A549 (cell line): Measurements from ENCODE around the gene KIF26A. TPM values are rescaled to one million over a fixed set of nuclear protein-coding genes. Genes with fewer than 3 reads are reported as not detected.

Experiments
- ATAC-seq, 2 experiments: fragments of 200-7000 bp in 1 of 2; fragments of >200 bp in 1 of 2; cut with Nextera tagmentation in 1 of 2; cut with Tn5 transposase in 1 of 2; 3 replicates each; pipeline versions ENCODE4 v1.8.0 to v1.9.1; 2018 to 2020; ENCODE audit warnings: mild to moderate bottlenecking in 1 of 2, moderate library complexity in 1 of 2
- CTCF ChIA-PET: fragments of 300-600 bp; sonication (Branson Sonifier 250); formaldehyde crosslinking; extraction: SDS; loops from one replicate; lab custom pipeline; 2021; ENCODE audit warnings: antibody characterized with exemption, inconsistent platforms; lab: Yijun Ruan, JAX
- POLR2A ChIA-PET: fragments of 350-600 bp; formaldehyde crosslinking; extraction: SDS; loops from one replicate; lab custom pipeline; 2021; ENCODE audit warnings: antibody characterized with exemption, inconsistent platforms; lab: Yijun Ruan, JAX
- DNase-seq, 2 experiments: peaks; one replicate each; pipeline versions ENCODE4 v3.0.0 to v3.0.0-alpha.2; 2011 to 2016; ENCODE audit warnings: low read depth in 1 of 2, low spot score in 1 of 2
- FAIRE-seq: peaks from 2 replicates; lab custom pipeline; 2011; peaks lifted over from hg19 to GRCh38; lab: Jason Lieb, UNC
- H3K27ac ChIP-seq, 2 experiments: fragments of >200 bp; sonication (Bioruptor Twin); formaldehyde crosslinking; 3 replicates each; pipeline ENCODE4 v1.5.1; 2016 to 2017
- H3K4me1 ChIP-seq: fragments of >200 bp; sonication (Bioruptor Twin); formaldehyde crosslinking; 3 replicates; pipeline ENCODE4 v1.6.1; 2016
- H3K4me2 ChIP-seq: fragments of >200 bp; sonication (Bioruptor Twin); formaldehyde crosslinking; 3 replicates; pipeline ENCODE4 v1.6.1; 2016
- H3K4me3 ChIP-seq: fragments of >200 bp; sonication (Bioruptor Twin); formaldehyde crosslinking; 3 replicates; pipeline ENCODE4 v1.5.1; 2016
- H3K9me3 ChIP-seq: fragments of >200 bp; sonication (Bioruptor Twin); formaldehyde crosslinking; 3 replicates; pipeline ENCODE4 v1.6.1; 2016
- EHMT2 ChIP-seq: fragments of 200-600 bp; sonication (generic); IDR thresholded peaks from 2 replicates; pipeline ENCODE4 v1.6.1; 2016; ENCODE audit warnings: antibody characterized with exemption, low read depth, mild to moderate bottlenecking, moderate library complexity
- GATA3 ChIP-seq: IDR thresholded peaks from 2 replicates; pipeline ENCODE4 v1.6.1; 2012; ENCODE audit warnings: borderline replicate concordance
- HOXA7 ChIP-seq: fragments of 250-450 bp; sonication (Bioruptor Pico); IDR thresholded peaks from 2 replicates; pipeline ENCODE4 v1.5.0; 2020; ENCODE audit warnings: mild to moderate bottlenecking, moderate library complexity
- HOXB13 ChIP-seq: fragments of 250-450 bp; sonication (Bioruptor Pico); IDR thresholded peaks from 2 replicates; pipeline ENCODE4 v1.5.0; 2020; ENCODE audit warnings: low read depth, mild to moderate bottlenecking, moderate library complexity
- HOXB5 ChIP-seq: fragments of 250-450 bp; sonication (Bioruptor Pico); IDR thresholded peaks from 2 replicates; pipeline ENCODE4 v1.5.0; 2020; ENCODE audit warnings: mild to moderate bottlenecking, moderate library complexity
- KDM1A ChIP-seq: fragments of 200-600 bp; sonication (generic); IDR thresholded peaks from 2 replicates; pipeline ENCODE4 v1.6.1; 2016; ENCODE audit warnings: low read depth, mild to moderate bottlenecking
- KDM5A ChIP-seq: fragments of 200-600 bp; sonication (generic); IDR thresholded peaks from 2 replicates; pipeline ENCODE4 v1.6.1; 2016; ENCODE audit warnings: antibody characterized with exemption, mild to moderate bottlenecking
- MYC ChIP-seq: IDR thresholded peaks from 2 replicates; pipeline ENCODE4 v1.6.1; 2012; ENCODE audit warnings: mild to moderate bottlenecking, inconsistent platforms, low read length, improper control_type of control experiment, borderline replicate concordance
- POLR2AphosphoS2 ChIP-seq: conservative IDR thresholded peaks from 2 replicates; pipeline ENCODE4 v1.6.1; 2012; ENCODE audit warnings: low read length, improper control_type of control experiment, inconsistent platforms
- RCOR1 ChIP-seq: fragments of 150-350 bp; IDR thresholded peaks from 2 replicates; pipeline ENCODE4 v1.6.1; 2014; ENCODE audit warnings: antibody characterized with exemption, low read length, low read depth
- RFX5 ChIP-seq: fragments of 450-650 bp; IDR thresholded peaks from 2 replicates; pipeline ENCODE4 v1.7.1; 2014; ENCODE audit warnings: antibody characterized with exemption, mild to moderate bottlenecking, moderate library complexity
- RNF2 ChIP-seq: fragments of 200-600 bp; sonication (generic); IDR thresholded peaks from 2 replicates; pipeline ENCODE4 v1.6.1; 2016; ENCODE audit warnings: low read depth, mild to moderate bottlenecking, antibody characterized with exemption, moderate library complexity, borderline replicate concordance
- SMC3 ChIP-seq: fragments of >200 bp; sonication (Bioruptor Twin); formaldehyde crosslinking; IDR thresholded peaks from 3 replicates; pipeline ENCODE4 v1.6.1; 2018; ENCODE audit warnings: inconsistent platforms
- TFCP2L1 ChIP-seq: fragments of 250-450 bp; sonication (Bioruptor Pico); IDR thresholded peaks from 2 replicates; pipeline ENCODE4 v1.5.0; 2021; ENCODE audit warnings: mild to moderate bottlenecking
- ZFP36 ChIP-seq: fragments of 450-650 bp; IDR thresholded peaks from 2 replicates; pipeline ENCODE4 v1.6.1; 2014; ENCODE audit warnings: borderline replicate concordance; ENCODE audit not compliant: partially characterized antibody
- ZNF302 ChIP-seq: fragments of 250-450 bp; sonication (Bioruptor Pico); IDR thresholded peaks from 2 replicates; pipeline ENCODE4 v1.9.0; 2021; ENCODE audit warnings: inconsistent platforms, mild to moderate bottlenecking, moderate library complexity
- WGBS: methylation state at CpG from one replicate; pipeline ENCODE4 v1.1.6; 2017; ENCODE audit errors: missing lambda C conversion rate; 5-methylcytosine and 5-hydroxymethylcytosine counted together
- polyA plus RNA-seq, 4 experiments: library from polyadenylated mRNA; depleted of rRNA in 3 of 4; stranded (reverse); fragments of >200 nt; fragmentation: RNase III in 1 of 4; extraction: RNeasy Plus Mini Kit Qiagen cat#74134 plus additional on column Dnase treatment in 1 of 4; gene quantifications; 2 replicates in 3 of 4; 3 replicates in 1 of 4; pipeline ENCODE4 v1.2.3, GENCODE V29; 2011 to 2017
- TF ChIP-seq, protein P1 (sequence below): fragments of 250-450 bp; sonication (Bioruptor Pico); IDR thresholded peaks from 2 replicates; pipeline ENCODE4 v1.5.0; 2020; ENCODE audit warnings: low read depth, mild to moderate bottlenecking, moderate library complexity
- TF ChIP-seq, protein P2 (sequence below): fragments of 250-450 bp; sonication (Bioruptor Pico); IDR thresholded peaks from 2 replicates; pipeline ENCODE4 v1.5.0; 2021; ENCODE audit warnings: mild to moderate bottlenecking, moderate library complexity, borderline replicate concordance
- TF ChIP-seq, protein P3 (sequence below): fragments of 200-600 bp; sonication (generic); IDR thresholded peaks from 2 replicates; pipeline ENCODE4 v1.6.1; 2016; ENCODE audit warnings: antibody characterized with exemption, mild to moderate bottlenecking, moderate library complexity
- TF ChIP-seq, protein P4 (sequence below): IDR thresholded peaks from 2 replicates; pipeline ENCODE4 v1.6.1; 2012; ENCODE audit warnings: low read depth, borderline replicate concordance
- TF ChIP-seq, protein P5 (sequence below): fragments of >200 bp; sonication (Bioruptor Twin); formaldehyde crosslinking; IDR thresholded peaks from 2 replicates; pipeline ENCODE4 v1.6.1; 2016

The KIF26A gene
- polyA plus RNA-seq, 2 of the 4 experiments (the other 2 are of a cell fraction) = 0.28 to 2.3 TPM

DNA sequence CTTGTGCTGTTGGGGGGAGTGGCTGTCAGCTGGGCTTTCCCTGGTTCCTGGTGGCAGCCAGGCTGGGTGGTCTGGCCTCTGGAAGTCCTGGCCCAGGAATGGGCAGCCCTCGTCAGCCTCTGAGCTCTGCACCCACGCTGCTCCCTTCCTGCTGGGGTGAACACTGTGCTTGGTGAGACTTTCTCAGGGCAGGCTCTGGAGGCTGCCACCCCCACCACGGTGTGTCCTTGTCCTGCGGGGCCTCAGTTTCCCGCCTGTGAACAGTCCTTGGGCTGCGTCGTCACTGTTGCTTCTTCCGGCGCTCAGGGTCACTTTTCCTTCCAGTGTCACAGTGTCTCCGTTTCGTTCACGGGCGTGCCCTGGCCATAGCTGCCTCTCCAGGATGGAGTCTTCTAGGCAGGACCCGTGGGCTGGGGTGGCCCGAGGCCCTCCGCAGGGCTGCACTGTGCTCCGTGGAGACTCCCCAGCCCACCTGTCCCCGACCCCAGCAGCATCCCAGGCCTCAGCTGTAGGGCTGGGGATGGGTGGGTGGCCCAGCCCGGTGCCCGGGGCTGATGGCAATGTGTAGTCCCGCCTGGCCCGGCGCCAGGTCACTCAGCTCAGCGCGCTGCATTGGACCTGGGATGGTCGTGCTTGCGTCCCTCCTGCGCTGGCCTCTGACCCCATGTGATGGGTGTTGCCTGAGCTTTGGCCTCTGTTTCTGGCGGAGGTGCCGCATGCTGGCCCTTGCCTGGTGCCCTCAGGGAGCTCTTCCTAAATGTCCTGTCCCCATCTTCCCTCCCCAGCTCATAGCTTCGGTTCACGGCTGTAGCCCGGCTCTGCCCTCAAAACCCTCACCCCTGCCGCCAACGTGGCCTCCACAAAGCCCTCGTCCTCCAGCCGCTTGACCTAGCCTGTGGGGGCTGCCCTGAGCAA, 6.8 kb downstream of the KIF26A start:
- Histone ChIP-seq H3K9me3 (no peaks in the 10 kb centered on the region), H3K27ac (no peak overlapping the region)
- no peak for ATAC-seq
- TF ChIP-seq TFCP2L1 (CRISPR knock-in tag) (no peak), ZNF302 (CRISPR knock-in tag) (no peak), RNF2 (no peak), ZFP36 (no peak), MYC (no peak), POLR2AphosphoS2 (no peak), GATA3 (no peak)
- TF ChIP-seq, all 56 proteins: peak for 0
- DNase-seq (no peak), FAIRE-seq (no peak)
- peaks cover 7% of the 10 kb centered on the region; the same call in 1 of the 3 replicates for H3K4me1 ChIP-seq
- ChIA-PET POLR2A (no interaction called here), CTCF (interaction anchor here (0.6 to 7.1 kb wide), 11 partner anchors 8 to 495 kb away, joined by 3 to 50 read pairs (median 4); no protein-coding TSS in a partner anchor)
- H3K4me2 ChIP-seq = no peak overlapping the region
- 76% methylated on average over 32 of the region's 37 CpGs for WGBS
- H3K4me3 ChIP-seq = no peak overlapping the region

DNA sequence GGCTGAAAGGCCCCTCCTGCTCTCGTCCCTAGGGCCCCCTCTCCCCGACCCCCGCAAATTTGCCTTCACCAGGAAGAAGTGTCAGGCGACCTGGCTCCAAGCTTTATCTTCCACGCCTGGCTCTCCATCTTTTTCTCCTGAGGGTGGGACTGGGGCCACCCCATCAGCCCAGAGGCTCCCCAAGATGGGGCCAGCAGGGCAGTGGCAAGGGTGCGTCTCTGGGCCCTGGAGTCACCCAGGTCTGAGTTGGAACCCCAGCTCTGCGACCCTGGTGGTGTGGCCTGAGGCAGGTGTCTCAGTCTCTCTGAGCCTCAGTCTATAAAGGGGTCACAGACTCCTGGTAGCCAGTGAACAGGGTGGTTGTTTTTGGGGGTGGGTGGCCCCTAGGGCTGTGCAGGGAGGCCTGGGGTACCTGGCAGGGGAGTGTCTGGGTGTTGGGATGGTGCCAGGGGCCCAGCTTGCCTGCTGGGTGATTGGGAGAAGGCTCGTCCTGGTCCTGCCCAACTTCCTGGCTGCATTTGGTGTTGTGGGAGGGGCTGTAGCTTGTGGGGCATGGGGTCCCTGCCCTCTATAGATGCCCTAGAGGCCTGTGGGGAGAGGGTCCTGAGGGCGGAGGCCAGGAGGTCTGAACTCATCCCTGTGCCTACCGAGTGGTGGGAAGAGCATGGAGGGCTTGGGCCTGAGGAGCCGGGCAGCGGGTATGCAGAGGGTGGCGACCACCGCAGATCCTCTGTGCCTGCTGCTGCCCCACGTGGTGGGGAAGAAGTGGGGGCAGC, 7.6 kb downstream of the KIF26A start:
- DNase-seq (no peak), ATAC-seq (no peak), FAIRE-seq (no peak)
- CTCF ChIA-PET = interaction anchor here (1.1 to 7.1 kb wide), 6 partner anchors 9 to 494 kb away, joined by 3 to 50 read pairs (median 4); no protein-coding TSS in a partner anchor
- no peaks in the 10 kb centered on the region for H3K9me3 ChIP-seq
- WGBS = 79% methylated on average over 13 of the region's 15 CpGs
- no peak overlapping the region for H3K4me2 ChIP-seq
- no peak overlapping the region for H3K27ac ChIP-seq
- no peak overlapping the region for H3K4me3 ChIP-seq
- H3K4me1 ChIP-seq = peaks cover 8% of the 10 kb centered on the region; the same call in 1 of the 3 replicates
- TF ChIP-seq RFX5 (no peak), EHMT2 (no peak), RCOR1 (no peak)
- POLR2A ChIA-PET = no interaction called here

DNA sequence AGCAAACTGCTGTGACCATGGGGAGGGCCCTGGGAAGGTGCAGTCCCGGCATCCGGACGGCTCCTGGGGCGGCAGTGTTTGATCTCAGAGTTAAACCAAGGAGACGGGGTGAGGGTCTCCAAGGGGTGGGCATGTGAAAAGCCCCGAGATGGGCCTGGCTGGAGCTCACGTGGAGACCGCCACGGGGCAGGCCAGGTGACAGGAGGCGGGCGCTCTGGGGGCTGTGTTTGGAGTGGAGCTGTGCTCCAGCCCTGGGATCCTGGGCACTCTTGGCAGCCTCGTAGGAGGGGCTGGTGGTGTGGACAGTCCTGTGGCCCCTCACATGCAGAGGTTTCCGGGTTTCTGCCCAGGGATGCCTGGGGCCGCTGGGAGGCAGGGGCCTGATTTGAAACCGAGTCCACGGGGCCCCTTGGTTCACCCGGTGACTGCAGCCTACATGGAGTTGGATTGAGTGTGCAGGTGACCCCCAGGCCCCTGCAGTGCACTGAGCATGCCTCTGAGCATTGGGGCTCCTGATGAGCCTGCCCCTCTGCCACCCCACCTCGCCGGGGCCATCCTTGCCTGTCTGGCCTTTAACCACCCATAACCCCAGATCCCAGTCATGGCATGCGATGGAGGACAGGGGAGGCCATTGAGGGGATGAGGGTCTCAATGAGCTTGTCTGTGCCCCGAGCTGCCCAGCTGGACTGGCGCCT, 8.4 kb downstream of the KIF26A start:
- peaks cover 8% of the 10 kb centered on the region; the same call in 1 of the 3 replicates for H3K4me1 ChIP-seq
- TF ChIP-seq HOXB5 (CRISPR knock-in tag) (no peak), HOXB13 (CRISPR knock-in tag) (no peak), RNF2 (no peak), HOXA7 (no peak), SMC3 (no peak), KDM5A (no peak), KDM1A (no peak), POLR2AphosphoS2 (no peak)
- TF ChIP-seq, protein P1, sequence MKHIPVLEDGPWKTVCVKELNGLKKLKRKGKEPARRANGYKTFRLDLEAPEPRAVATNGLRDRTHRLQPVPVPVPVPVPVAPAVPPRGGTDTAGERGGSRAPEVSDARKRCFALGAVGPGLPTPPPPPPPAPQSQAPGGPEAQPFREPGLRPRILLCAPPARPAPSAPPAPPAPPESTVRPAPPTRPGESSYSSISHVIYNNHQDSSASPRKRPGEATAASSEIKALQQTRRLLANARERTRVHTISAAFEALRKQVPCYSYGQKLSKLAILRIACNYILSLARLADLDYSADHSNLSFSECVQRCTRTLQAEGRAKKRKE (CRISPR knock-in tag) = no peak
- TF ChIP-seq, protein P2, sequence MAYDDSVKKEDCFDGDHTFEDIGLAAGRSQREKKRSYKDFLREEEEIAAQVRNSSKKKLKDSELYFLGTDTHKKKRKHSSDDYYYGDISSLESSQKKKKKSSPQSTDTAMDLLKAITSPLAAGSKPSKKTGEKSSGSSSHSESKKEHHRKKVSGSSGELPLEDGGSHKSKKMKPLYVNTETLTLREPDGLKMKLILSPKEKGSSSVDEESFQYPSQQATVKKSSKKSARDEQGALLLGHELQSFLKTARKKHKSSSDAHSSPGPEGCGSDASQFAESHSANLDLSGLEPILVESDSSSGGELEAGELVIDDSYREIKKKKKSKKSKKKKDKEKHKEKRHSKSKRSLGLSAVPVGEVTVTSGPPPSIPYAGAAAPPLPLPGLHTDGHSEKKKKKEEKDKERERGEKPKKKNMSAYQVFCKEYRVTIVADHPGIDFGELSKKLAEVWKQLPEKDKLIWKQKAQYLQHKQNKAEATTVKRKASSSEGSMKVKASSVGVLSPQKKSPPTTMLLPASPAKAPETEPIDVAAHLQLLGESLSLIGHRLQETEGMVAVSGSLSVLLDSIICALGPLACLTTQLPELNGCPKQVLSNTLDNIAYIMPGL (CRISPR knock-in tag) = no peak
- TF ChIP-seq, protein P3, sequence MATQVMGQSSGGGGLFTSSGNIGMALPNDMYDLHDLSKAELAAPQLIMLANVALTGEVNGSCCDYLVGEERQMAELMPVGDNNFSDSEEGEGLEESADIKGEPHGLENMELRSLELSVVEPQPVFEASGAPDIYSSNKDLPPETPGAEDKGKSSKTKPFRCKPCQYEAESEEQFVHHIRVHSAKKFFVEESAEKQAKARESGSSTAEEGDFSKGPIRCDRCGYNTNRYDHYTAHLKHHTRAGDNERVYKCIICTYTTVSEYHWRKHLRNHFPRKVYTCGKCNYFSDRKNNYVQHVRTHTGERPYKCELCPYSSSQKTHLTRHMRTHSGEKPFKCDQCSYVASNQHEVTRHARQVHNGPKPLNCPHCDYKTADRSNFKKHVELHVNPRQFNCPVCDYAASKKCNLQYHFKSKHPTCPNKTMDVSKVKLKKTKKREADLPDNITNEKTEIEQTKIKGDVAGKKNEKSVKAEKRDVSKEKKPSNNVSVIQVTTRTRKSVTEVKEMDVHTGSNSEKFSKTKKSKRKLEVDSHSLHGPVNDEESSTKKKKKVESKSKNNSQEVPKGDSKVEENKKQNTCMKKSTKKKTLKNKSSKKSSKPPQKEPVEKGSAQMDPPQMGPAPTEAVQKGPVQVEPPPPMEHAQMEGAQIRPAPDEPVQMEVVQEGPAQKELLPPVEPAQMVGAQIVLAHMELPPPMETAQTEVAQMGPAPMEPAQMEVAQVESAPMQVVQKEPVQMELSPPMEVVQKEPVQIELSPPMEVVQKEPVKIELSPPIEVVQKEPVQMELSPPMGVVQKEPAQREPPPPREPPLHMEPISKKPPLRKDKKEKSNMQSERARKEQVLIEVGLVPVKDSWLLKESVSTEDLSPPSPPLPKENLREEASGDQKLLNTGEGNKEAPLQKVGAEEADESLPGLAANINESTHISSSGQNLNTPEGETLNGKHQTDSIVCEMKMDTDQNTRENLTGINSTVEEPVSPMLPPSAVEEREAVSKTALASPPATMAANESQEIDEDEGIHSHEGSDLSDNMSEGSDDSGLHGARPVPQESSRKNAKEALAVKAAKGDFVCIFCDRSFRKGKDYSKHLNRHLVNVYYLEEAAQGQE = no peak
- TF ChIP-seq, protein P4, sequence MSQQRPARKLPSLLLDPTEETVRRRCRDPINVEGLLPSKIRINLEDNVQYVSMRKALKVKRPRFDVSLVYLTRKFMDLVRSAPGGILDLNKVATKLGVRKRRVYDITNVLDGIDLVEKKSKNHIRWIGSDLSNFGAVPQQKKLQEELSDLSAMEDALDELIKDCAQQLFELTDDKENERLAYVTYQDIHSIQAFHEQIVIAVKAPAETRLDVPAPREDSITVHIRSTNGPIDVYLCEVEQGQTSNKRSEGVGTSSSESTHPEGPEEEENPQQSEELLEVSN = no peak
- TF ChIP-seq, protein P5, sequence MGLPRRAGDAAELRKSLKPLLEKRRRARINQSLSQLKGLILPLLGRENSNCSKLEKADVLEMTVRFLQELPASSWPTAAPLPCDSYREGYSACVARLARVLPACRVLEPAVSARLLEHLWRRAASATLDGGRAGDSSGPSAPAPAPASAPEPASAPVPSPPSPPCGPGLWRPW = no peak

More for the DNA sequence above, 8.4 kb downstream of the KIF26A start:
- Histone ChIP-seq H3K4me3 (no peak overlapping the region), H3K4me2 (no peak overlapping the region), H3K27ac (no peak overlapping the region), H3K9me3 (no peaks in the 10 kb centered on the region)
- POLR2A ChIA-PET = no interaction called here
- ATAC-seq (no peak), FAIRE-seq (no peak), DNase-seq (no peak)
- 75% methylated on average over 12 of the region's 22 CpGs for WGBS
- CTCF ChIA-PET = interaction anchor here (1.0 to 7.1 kb wide), 4 partner anchors 8 to 417 kb away, joined by 3 to 50 read pairs (median 10); no protein-coding TSS in a partner anchor
